CD4-positive, alpha-beta memory T cell (primary cell): ENCODE data around the gene CD40. TPM values are rescaled to one million over a fixed set of nuclear protein-coding genes. Genes with fewer than 3 reads are reported as not detected.

Experiments
- CTCF ChIA-PET: fragments of 350-600 bp; sonication (Branson Sonifier 250); formaldehyde crosslinking; loops from one replicate; lab custom pipeline; 2021; ENCODE audit warnings: inconsistent platforms; ENCODE audit not compliant: partially characterized antibody; lab: Charles Lee
- POLR2A ChIA-PET: fragments of 350-600 bp; sonication (Branson Sonifier 250); formaldehyde crosslinking; loops from one replicate; lab custom pipeline; 2021; ENCODE audit not compliant: partially characterized antibody; lab: Charles Lee
- DNase-seq, 5 donors: peaks; one replicate each; pipeline versions ENCODE4 v3.0.0 to v3.0.0-alpha.2; 2020 to 2022; ENCODE audit warnings: mixed read lengths in 1 of 5
- H3K27ac ChIP-seq: one replicate; pipeline ENCODE4 v1.7.0; 2013; ENCODE audit warnings: low read depth, low read length
- H3K27me3 ChIP-seq: 2 replicates; pipeline ENCODE4 v1.7.0; 2013; ENCODE audit warnings: mild to moderate bottlenecking, low read length, moderate library complexity; ENCODE audit not compliant: insufficient read depth
- H3K36me3 ChIP-seq: 2 replicates; pipeline ENCODE4 v1.7.0; 2013; ENCODE audit warnings: mild to moderate bottlenecking, low read length, moderate library complexity; ENCODE audit not compliant: insufficient read depth
- H3K4me1 ChIP-seq: 2 replicates; pipeline ENCODE4 v1.7.0; 2013; ENCODE audit warnings: mild to moderate bottlenecking, low read length, moderate library complexity; ENCODE audit not compliant: insufficient read depth
- H3K4me3 ChIP-seq, 2 donors: one replicate each; pipeline ENCODE4 v1.7.0; 2013; ENCODE audit warnings: low read length in 2 of 2, mild to moderate bottlenecking in 1 of 2
- H3K9me3 ChIP-seq, 2 donors: one replicate each; pipeline ENCODE4 v1.7.0; 2013; ENCODE audit warnings: low read length in 2 of 2, control low read depth in 1 of 2; ENCODE audit not compliant: control insufficient read depth in 1 of 2
- H3K27ac Mint-ChIP-seq, 7 donors: one replicate each; pipeline ENCODE4 v1.8.0; 2020 to 2021; ENCODE audit warnings: mixed read lengths in 7 of 7, mild to moderate bottlenecking in 6 of 7, inconsistent platforms in 3 of 7, moderate library complexity in 3 of 7
- H3K27me3 Mint-ChIP-seq, 2 donors: one replicate each; pipeline ENCODE4 v1.8.0; 2020 to 2021; ENCODE audit warnings: mixed read lengths in 2 of 2
- H3K36me3 Mint-ChIP-seq, 2 donors: one replicate each; pipeline ENCODE4 v1.8.0; 2020 to 2021; ENCODE audit warnings: mixed read lengths in 2 of 2, inconsistent platforms in 1 of 2, mild to moderate bottlenecking in 1 of 2
- H3K4me1 Mint-ChIP-seq, 4 donors: one replicate each; pipeline ENCODE4 v1.8.0; 2020 to 2021; ENCODE audit warnings: mixed read lengths in 4 of 4, mild to moderate bottlenecking in 1 of 4
- H3K4me3 Mint-ChIP-seq, 8 donors: one replicate each; pipeline ENCODE4 v1.8.0; 2020 to 2021; ENCODE audit warnings: mixed read lengths in 8 of 8, mild to moderate bottlenecking in 7 of 8, moderate library complexity in 6 of 8, inconsistent platforms in 3 of 8
- H3K9me3 Mint-ChIP-seq, 8 donors: one replicate each; pipeline ENCODE4 v1.8.0; 2020 to 2021; ENCODE audit warnings: mixed read lengths in 8 of 8, mild to moderate bottlenecking in 5 of 8, inconsistent platforms in 3 of 8, moderate library complexity in 1 of 8
- intact Hi-C: fragments of 100-400 bp; cut with micrococcal nuclease; formaldehyde crosslinking; loops from one replicate; pipeline ENCODE4 v1.15.1; 2023
- polyA plus RNA-seq, 2 donors: library from polyadenylated mRNA; unstranded; fragments of 300-500 nt; fragmentation: Illumina TruSeq; gene quantifications; one replicate each; pipeline ENCODE4 v1.2.3, GENCODE V29; 2021
- total RNA-seq, 2 experiments: library from RNA; stranded (reverse); gene quantifications; one replicate each; pipeline ENCODE4 v1.2.3, GENCODE V29; 2021

The CD40 gene
- total and polyA plus RNA-seq, 4 experiments from 2014 or later = 2.5 to 3.7 (median 3.0) TPM

- Histone ChIP-seq H3K27ac (no peak overlapping the region), H3K27me3 (no peaks in the 10 kb centered on the region), H3K36me3 (no peaks in the 10 kb centered on the region), H3K9me3 (no peaks in the 10 kb centered on the region), H3K4me1 (no peaks in the 10 kb centered on the region), H3K4me3 (no peak overlapping the region)
- Mint-ChIP-seq H3K27ac (no peak overlapping the region), H3K4me3 (no peak overlapping the region), H3K36me3 (no peaks in the 10 kb centered on the region), H3K9me3 (peaks cover 0 to 3% (median 0%) of the 10 kb centered on the region in 8 donors), H3K27me3 (peaks cover 25 to 27% of the 10 kb centered on the region in 2 donors), H3K4me1 (peaks cover 0 to 9% (median 3%) of the 10 kb centered on the region in 4 donors)
- CTCF ChIA-PET = interaction anchor here (0.8 to 2.1 kb wide), 5 partner anchors 9 to 551 kb away, joined by 3 to 4 read pairs (median 3); partner anchors contain the start of gene ELMO2
- POLR2A ChIA-PET = no interaction called here
- no peak for DNase-seq
- intact Hi-C loops = no loop called here
Measured at GRCh38 chr20:46129955-46130481, 11.9 kb downstream of the CD40 start.

GRCh38 chr20:46130534-46130933, 12.4 kb downstream of the CD40 start:
- H3K27me3 Mint-ChIP-seq = peaks cover 27% of the 10 kb centered on the region in 2 donors
- intact Hi-C loops = no loop called here
- no peak overlapping the region for H3K4me3 Mint-ChIP-seq
- no peaks in the 10 kb centered on the region for H3K4me1 ChIP-seq
- H3K36me3 Mint-ChIP-seq = no peaks in the 10 kb centered on the region
- no peak overlapping the region for H3K27ac ChIP-seq
- peaks cover 0 to 9% (median 3%) of the 10 kb centered on the region in 4 donors for H3K4me1 Mint-ChIP-seq
- no peaks in the 10 kb centered on the region for H3K36me3 ChIP-seq
- no peaks in the 10 kb centered on the region for H3K27me3 ChIP-seq
- H3K4me3 ChIP-seq = no peak overlapping the region
- ChIA-PET CTCF (interaction anchor here (1.1 to 2.9 kb wide), 4 partner anchors 13 to 551 kb away, joined by 3 to 9 read pairs (median 4); no protein-coding TSS in a partner anchor), POLR2A (no interaction called here)
- no peak for DNase-seq
- peaks cover 0 to 3% (median 0%) of the 10 kb centered on the region in 8 donors for H3K9me3 Mint-ChIP-seq
- H3K9me3 ChIP-seq = no peaks in the 10 kb centered on the region
- H3K27ac Mint-ChIP-seq = no peak overlapping the region

GRCh38 chr20:46131396-46131795, 13.3 kb downstream of the CD40 start:
- H3K27ac ChIP-seq = no peak overlapping the region
- no peaks in the 10 kb centered on the region for H3K36me3 ChIP-seq
- Mint-ChIP-seq H3K27ac (no peak overlapping the region), H3K9me3 (peaks cover 0 to 3% (median 0%) of the 10 kb centered on the region in 8 donors), H3K4me1 (peaks cover 0 to 9% (median 3%) of the 10 kb centered on the region in 4 donors), H3K27me3 (peaks cover 27 to 35% of the 10 kb centered on the region in 2 donors), H3K4me3 (no peak overlapping the region), H3K36me3 (no peaks in the 10 kb centered on the region)
- CTCF ChIA-PET = interaction anchor here (1.0 to 2.9 kb wide), 6 partner anchors 13 to 217 kb away, joined by 3 to 9 read pairs (median 3); no protein-coding TSS in a partner anchor
- intact Hi-C loops = no loop called here
- no peaks in the 10 kb centered on the region for H3K27me3 ChIP-seq
- H3K4me1 ChIP-seq = no peaks in the 10 kb centered on the region
- no peaks in the 10 kb centered on the region for H3K9me3 ChIP-seq
- H3K4me3 ChIP-seq = no peak overlapping the region
- DNase-seq = no peak
- POLR2A ChIA-PET = no interaction called here

GRCh38 chr20:46132705-46133120, 14.6 kb downstream of the CD40 start:
- Histone ChIP-seq H3K4me3 (no peak overlapping the region), H3K36me3 (no peaks in the 10 kb centered on the region), H3K27me3 (no peaks in the 10 kb centered on the region), H3K9me3 (no peaks in the 10 kb centered on the region), H3K4me1 (no peaks in the 10 kb centered on the region), H3K27ac (no peak overlapping the region)
- H3K4me1 Mint-ChIP-seq = peaks cover 0 to 9% (median 3%) of the 10 kb centered on the region in 4 donors
- intact Hi-C loops = loop anchor here (1.0 kb wide), 1 partner anchor 42 kb away; no protein-coding TSS in a partner anchor
- peak in 4 of 5 donors; percentile 39 to 49 (median 42) for DNase-seq
- CTCF ChIA-PET = interaction anchor here (0.6 to 2.9 kb wide), 13 partner anchors 9 to 550 kb away, joined by 3 to 9 read pairs (median 3); partner anchors contain the start of gene ELMO2
- H3K9me3 Mint-ChIP-seq = peaks cover 0 to 3% (median 0%) of the 10 kb centered on the region in 8 donors
- no peaks in the 10 kb centered on the region for H3K36me3 Mint-ChIP-seq
- POLR2A ChIA-PET = interaction anchor here (1.3 kb wide), 1 partner anchor 216 kb away, joined by 3 read pairs; no protein-coding TSS in a partner anchor
- peak overlapping the region in 1 of 8 donors; percentile 38 for H3K4me3 Mint-ChIP-seq
- peaks cover 24 to 42% of the 10 kb centered on the region in 2 donors for H3K27me3 Mint-ChIP-seq
- H3K27ac Mint-ChIP-seq = peak overlapping the region in 1 of 7 donors; percentile 53

GRCh38 chr20:46133886-46134654, 16.0 kb downstream of the CD40 start:
- intact Hi-C loops = no loop called here
- no peaks in the 10 kb centered on the region for H3K27me3 ChIP-seq
- Mint-ChIP-seq H3K9me3 (peaks cover 0 to 3% (median 0%) of the 10 kb centered on the region in 8 donors), H3K4me1 (peaks cover 0 to 9% (median 3%) of the 10 kb centered on the region in 4 donors), H3K4me3 (no peak overlapping the region), H3K27ac (no peak overlapping the region), H3K36me3 (no peaks in the 10 kb centered on the region), H3K27me3 (peaks cover 17 to 50% of the 10 kb centered on the region in 2 donors)
- H3K36me3 ChIP-seq = no peaks in the 10 kb centered on the region
- ChIA-PET CTCF (interaction anchor here (0.7 to 1.6 kb wide), 4 partner anchors 91 to 545 kb away, joined by 3 to 6 read pairs (median 4); no protein-coding TSS in a partner anchor), POLR2A (no interaction called here)
- H3K4me1 ChIP-seq = no peaks in the 10 kb centered on the region
- H3K9me3 ChIP-seq = no peaks in the 10 kb centered on the region
- no peak for DNase-seq
- no peak overlapping the region for H3K4me3 ChIP-seq
- H3K27ac ChIP-seq = no peak overlapping the region

DNA sequence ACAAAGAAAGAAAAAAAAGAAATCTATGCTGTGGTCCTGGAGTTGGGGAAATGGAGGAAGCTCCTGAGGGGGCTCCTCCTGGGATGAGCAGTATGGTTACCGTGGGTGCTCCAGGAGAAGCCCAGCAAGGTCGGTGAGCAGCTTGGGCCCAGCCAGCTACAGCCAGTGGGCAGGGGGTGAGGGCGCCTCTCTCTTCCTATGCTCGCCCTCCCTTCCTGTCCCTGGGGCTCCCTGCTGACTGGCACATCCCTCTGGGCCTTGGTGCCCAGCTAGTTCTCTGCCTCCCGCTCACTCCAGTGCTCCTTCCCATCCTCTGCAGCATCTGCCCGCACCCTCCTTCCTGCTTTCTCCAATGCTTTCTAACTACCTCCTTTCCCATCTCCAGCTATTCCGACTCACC, 16.6 kb downstream of the CD40 start:
- Mint-ChIP-seq H3K36me3 (no peaks in the 10 kb centered on the region), H3K4me1 (peaks cover 0 to 9% (median 3%) of the 10 kb centered on the region in 4 donors), H3K9me3 (peaks cover 0 to 3% (median 0%) of the 10 kb centered on the region in 8 donors), H3K27ac (peak overlapping the region in 1 of 7 donors; percentile 16), H3K4me3 (no peak overlapping the region), H3K27me3 (peaks cover 14 to 51% of the 10 kb centered on the region in 2 donors)
- no peaks in the 10 kb centered on the region for H3K9me3 ChIP-seq
- no peaks in the 10 kb centered on the region for H3K27me3 ChIP-seq
- DNase-seq = no peak
- ChIA-PET CTCF (interaction anchor here (0.7 to 1.6 kb wide), 3 partner anchors 91 to 304 kb away, joined by 3 to 6 read pairs (median 3); no protein-coding TSS in a partner anchor), POLR2A (no interaction called here)
- no peak overlapping the region for H3K27ac ChIP-seq
- H3K4me3 ChIP-seq = no peak overlapping the region
- no peaks in the 10 kb centered on the region for H3K4me1 ChIP-seq
- intact Hi-C loops = no loop called here
- no peaks in the 10 kb centered on the region for H3K36me3 ChIP-seq
